ENCODE measurements around the gene CDHR3. TPM values are rescaled to one million over a fixed set of nuclear protein-coding genes. Genes with fewer than 3 reads are reported as not detected.

The CDHR3 gene
- total and polyA plus RNA-seq, 2 donors (not counting 3 experiments of a cell fraction or from before 2014, with no cell fraction given): 0.46 to 2.3 TPM

- Histone ChIP-seq H3K9ac (replicated peaks; ENCODE audit: extremely low read depth, insufficient read depth, low read length) (no peak overlapping the region), H3K27ac (ENCODE audit: insufficient read depth, low read depth, low read length) (no peak overlapping the region), H3K9me3 (replicated peaks; ENCODE audit: control insufficient read depth, insufficient read depth, low read length) (no peaks in the 10 kb centered on the region), H4K20me1 (replicated peaks; ENCODE audit: control insufficient read depth, extremely low read depth, insufficient read depth, low read length) (no peaks in the 10 kb centered on the region), H3K36me3 (ENCODE audit: control insufficient read depth in 2 of 2, extremely low read depth in 1 of 2, insufficient read depth in 2 of 2, low read length in 2 of 2) (no peaks in the 10 kb centered on the region), H3K4me3 (replicated peaks in 1 of 3; ENCODE audit: insufficient read depth in 1 of 3, low read depth in 1 of 3, low read length in 3 of 3) (no peak overlapping the region), H3K4me2 (ENCODE audit: insufficient read depth, low read length) (no peak overlapping the region), H3K4me1 (ENCODE audit: control insufficient read depth, extremely low read depth, insufficient read depth, low read length) (no peaks in the 10 kb centered on the region), H3K27me3 (ENCODE audit: control insufficient read depth in 2 of 2, insufficient read depth in 2 of 2, low read length in 2 of 2) (peaks cover 30% of the 10 kb centered on the region in 2 experiments), H2AFZ (ENCODE audit: low read depth, low read length) (no peak overlapping the region), H3K79me2 (ENCODE audit: control insufficient read depth, insufficient read depth, low read length) (no peaks in the 10 kb centered on the region), H3K9me1 (replicated peaks; ENCODE audit: control insufficient read depth, extremely low read depth, insufficient read depth, low read length) (no peaks in the 10 kb centered on the region)
- FAIRE-seq (no peak), DNase-seq (ENCODE audit: low read depth, low spot score) (no peak)
- dilution Hi-C loops (cut with MboI; ENCODE audit: extremely low pct_ligation_motif_present, low sequenced_read_pairs) (loop anchor here (25.0 kb wide), 1 partner anchor 259 kb away; no protein-coding TSS in a partner anchor), intact Hi-C loops (cut with micrococcal nuclease) (no loop called here)
- ChIA-PET POLR2A (no interaction called here), CTCF (interaction anchor here (0.9 kb wide), 1 partner anchor 19 kb away, joined by 3 read pairs; no protein-coding TSS in a partner anchor)
- no peak for TF ChIP-seq POLR2AphosphoS5 (IDR thresholded peaks at IDR 0.05; ENCODE audit: insufficient read depth, low read depth, low read length)
- no TSS peak for BruUV-seq (replicated peaks)
Measured at GRCh38 chr7:106021151-106022067, 58.3 kb downstream of the CDHR3 start.

GRCh38 chr7:106022193-106022821 is 59.2 kb downstream of the CDHR3 start:
- no peak for TF ChIP-seq EZH2 (IDR thresholded peaks at IDR 0.05; ENCODE audit: borderline replicate concordance, low read depth, low read length, severe bottlenecking)
- no peak for TF ChIP-seq MYC (IDR thresholded peaks at IDR 0.05; ENCODE audit: low read depth, low read length)
- TF ChIP-seq MAX (IDR thresholded peaks at IDR 0.05; ENCODE audit: insufficient read depth, insufficient read length): no peak
- TF ChIP-seq JUN (IDR thresholded peaks at IDR 0.05; ENCODE audit: borderline replicate concordance, insufficient read depth, insufficient read length, low read depth): no peak
- Histone ChIP-seq H3K27me3 (ENCODE audit: control insufficient read depth in 2 of 2, insufficient read depth in 2 of 2, low read length in 2 of 2) (peaks cover 31 to 32% of the 10 kb centered on the region in 2 experiments), H3K4me2 (ENCODE audit: insufficient read depth, low read length) (no peak overlapping the region), H3K4me3 (replicated peaks in 1 of 3; ENCODE audit: insufficient read depth in 1 of 3, low read depth in 1 of 3, low read length in 3 of 3) (no peak overlapping the region), H3K9me3 (replicated peaks; ENCODE audit: control insufficient read depth, insufficient read depth, low read length) (no peaks in the 10 kb centered on the region), H3K9ac (replicated peaks; ENCODE audit: extremely low read depth, insufficient read depth, low read length) (no peak overlapping the region), H3K27ac (ENCODE audit: insufficient read depth, low read depth, low read length) (no peak overlapping the region), H3K9me1 (replicated peaks; ENCODE audit: control insufficient read depth, extremely low read depth, insufficient read depth, low read length) (no peaks in the 10 kb centered on the region), H3K79me2 (ENCODE audit: control insufficient read depth, insufficient read depth, low read length) (no peaks in the 10 kb centered on the region), H4K20me1 (replicated peaks; ENCODE audit: control insufficient read depth, extremely low read depth, insufficient read depth, low read length) (no peaks in the 10 kb centered on the region), H3K4me1 (ENCODE audit: control insufficient read depth, extremely low read depth, insufficient read depth, low read length) (no peaks in the 10 kb centered on the region), H2AFZ (ENCODE audit: low read depth, low read length) (no peak overlapping the region), H3K36me3 (ENCODE audit: control insufficient read depth in 2 of 2, extremely low read depth in 1 of 2, insufficient read depth in 2 of 2, low read length in 2 of 2) (no peaks in the 10 kb centered on the region)
- dilution Hi-C loops (cut with MboI; ENCODE audit: extremely low pct_ligation_motif_present, low sequenced_read_pairs): loop anchor here (25.0 kb wide), 1 partner anchor 260 kb away; no protein-coding TSS in a partner anchor
- FAIRE-seq: no peak
- CTCF ChIA-PET: interaction anchor here (0.9 to 1.3 kb wide), 3 partner anchors 9 to 262 kb away, joined by 3 read pairs; no protein-coding TSS in a partner anchor
- intact Hi-C loops (cut with micrococcal nuclease): no loop called here
- POLR2A ChIA-PET: no interaction called here
- no TSS peak for BruUV-seq (replicated peaks)
- DNase-seq (ENCODE audit: low read depth, low spot score): no peak

Data from endothelial cell of umbilical vein (primary cell).